ENCODE results near the gene SMIM23. TPM values are rescaled to one million over a fixed set of nuclear protein-coding genes. Genes with fewer than 3 reads are reported as not detected.

SMIM23 gene
- polyA plus RNA-seq, 1 of the 3 experiments (the other 2 are of a cell fraction): not detected

DNA sequence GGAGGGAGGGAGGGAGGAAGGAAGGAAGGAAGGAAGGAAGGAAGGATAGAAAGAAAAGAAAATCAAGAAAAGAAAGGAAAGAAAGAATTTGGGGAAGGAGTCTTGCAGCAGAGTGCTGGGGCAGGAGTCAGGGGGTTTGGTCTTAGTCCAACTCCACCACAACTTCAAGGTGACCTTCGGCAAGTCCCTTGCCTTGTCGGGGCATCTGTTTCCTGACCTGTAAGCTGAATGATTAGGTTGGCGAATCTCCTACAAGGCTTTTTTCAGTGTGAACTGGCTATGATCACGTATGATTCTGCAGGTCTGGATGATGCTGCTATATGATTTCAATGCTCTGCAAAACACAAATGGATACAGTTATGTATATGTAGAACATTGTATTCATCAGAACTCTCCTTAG lies 20.1 kb downstream of the SMIM23 start:
- Histone ChIP-seq H4K20me1 (ENCODE audit: insufficient read depth) (no peaks in the 10 kb centered on the region), H3K79me2 (ENCODE audit: insufficient read depth) (no peaks in the 10 kb centered on the region), H3K4me1 (ENCODE audit: control insufficient read depth in 1 of 2, insufficient read depth in 2 of 2, low read depth in 1 of 2, low read length in 1 of 2) (no peaks in the 10 kb centered on the region), H2AFZ (ENCODE audit: low read depth) (no peak overlapping the region), H3K36me3 (replicated peaks in 1 of 2; ENCODE audit: control insufficient read depth in 1 of 2, insufficient read depth in 2 of 2, low read length in 1 of 2) (no peaks in the 10 kb centered on the region), H3K4me3 (ENCODE audit: low read depth in 2 of 2, low read length in 1 of 2) (no peak overlapping the region), H3K27me3 (ENCODE audit: insufficient read depth) (peaks cover 25% of the 10 kb centered on the region), H3K9me2 (no peaks in the 10 kb centered on the region), H3K9me3 (no peaks in the 10 kb centered on the region), H3K9ac (no peak overlapping the region), H3K4me2 (no peak overlapping the region), H3F3A (replicated peaks; ENCODE audit: insufficient read depth) (no peaks in the 10 kb centered on the region), H3K27ac (ENCODE audit: low read depth in 2 of 2, low read length in 1 of 2) (no peak overlapping the region)
- ChIA-PET CTCF (no interaction called here), POLR2A (no interaction called here)
- no peak for DNase-seq
- TF ChIP-seq YY1 (IDR thresholded peaks at IDR 0.05; ENCODE audit: low read depth): no peak
- no peak for TF ChIP-seq USF2 (IDR thresholded peaks at IDR 0.05; ENCODE audit: borderline replicate concordance, low read depth, low read length)
- TF ChIP-seq IRF3 (IDR thresholded peaks at IDR 0.05; ENCODE audit: low read depth, low read length): no peak
- WGBS (ENCODE audit: low lambda C conversion rate): 58% methylated on average over 4 of the region's 4 CpGs

DNA sequence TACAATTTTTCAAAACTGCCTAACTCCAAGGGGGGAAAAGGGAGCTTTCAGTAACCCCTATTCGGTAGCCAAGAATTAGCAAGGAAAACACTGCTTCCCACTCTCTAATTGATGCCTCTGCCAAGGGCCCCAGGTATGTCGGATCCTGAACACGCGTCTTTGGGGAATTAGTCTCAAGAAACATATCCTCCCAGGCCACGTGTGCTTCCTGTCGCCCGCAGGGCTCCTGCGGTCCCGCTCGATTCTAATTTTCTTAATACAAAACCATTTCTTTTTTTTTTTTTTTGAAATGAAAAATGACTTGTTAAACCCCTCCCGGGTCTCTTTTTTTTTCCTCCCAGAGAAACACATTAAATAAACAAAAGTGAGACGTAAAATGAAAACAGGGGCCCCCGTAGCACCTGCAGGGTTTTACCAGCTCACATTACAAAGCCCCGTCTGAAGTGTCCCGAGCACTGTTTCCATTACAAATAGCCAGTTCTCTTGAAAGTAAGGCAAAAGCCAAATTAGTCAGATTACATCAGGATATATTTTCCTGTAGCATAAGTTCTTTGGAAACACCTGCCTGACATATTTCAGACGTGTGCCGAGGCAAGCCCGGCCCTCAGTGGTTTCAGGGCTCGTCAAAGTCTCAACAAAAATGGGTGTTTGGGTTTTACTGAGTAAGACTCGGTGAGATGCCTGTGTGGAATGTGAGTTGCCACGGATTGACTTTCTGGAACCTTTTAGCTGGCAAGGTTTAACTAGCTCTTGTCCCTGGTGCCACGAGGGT lies 21.5 kb downstream of the SMIM23 start:
- Histone ChIP-seq H3K4me2 (no peak overlapping the region), H3K4me1 (ENCODE audit: control insufficient read depth in 1 of 2, insufficient read depth in 2 of 2, low read depth in 1 of 2, low read length in 1 of 2) (no peaks in the 10 kb centered on the region), H3K9me3 (no peaks in the 10 kb centered on the region), H3K9ac (no peak overlapping the region), H3K9me2 (no peaks in the 10 kb centered on the region), H3F3A (replicated peaks; ENCODE audit: insufficient read depth) (no peaks in the 10 kb centered on the region), H4K20me1 (ENCODE audit: insufficient read depth) (no peaks in the 10 kb centered on the region), H3K27me3 (ENCODE audit: insufficient read depth) (peaks cover 25% of the 10 kb centered on the region), H3K36me3 (replicated peaks in 1 of 2; ENCODE audit: control insufficient read depth in 1 of 2, insufficient read depth in 2 of 2, low read length in 1 of 2) (no peaks in the 10 kb centered on the region), H3K4me3 (ENCODE audit: low read depth in 2 of 2, low read length in 1 of 2) (no peak overlapping the region), H2AFZ (ENCODE audit: low read depth) (no peak overlapping the region), H3K27ac (ENCODE audit: low read depth in 2 of 2, low read length in 1 of 2) (no peak overlapping the region), H3K79me2 (ENCODE audit: insufficient read depth) (no peaks in the 10 kb centered on the region)
- POLR2A ChIA-PET: no interaction called here
- no peak for DNase-seq
- CTCF ChIA-PET: interaction anchor here (0.7 kb wide), 1 partner anchor 31 kb away, joined by 3 read pairs; no protein-coding TSS in a partner anchor
- 34% methylated on average over 22 of the region's 22 CpGs for WGBS (ENCODE audit: low lambda C conversion rate)
- TF ChIP-seq, protein P1, sequence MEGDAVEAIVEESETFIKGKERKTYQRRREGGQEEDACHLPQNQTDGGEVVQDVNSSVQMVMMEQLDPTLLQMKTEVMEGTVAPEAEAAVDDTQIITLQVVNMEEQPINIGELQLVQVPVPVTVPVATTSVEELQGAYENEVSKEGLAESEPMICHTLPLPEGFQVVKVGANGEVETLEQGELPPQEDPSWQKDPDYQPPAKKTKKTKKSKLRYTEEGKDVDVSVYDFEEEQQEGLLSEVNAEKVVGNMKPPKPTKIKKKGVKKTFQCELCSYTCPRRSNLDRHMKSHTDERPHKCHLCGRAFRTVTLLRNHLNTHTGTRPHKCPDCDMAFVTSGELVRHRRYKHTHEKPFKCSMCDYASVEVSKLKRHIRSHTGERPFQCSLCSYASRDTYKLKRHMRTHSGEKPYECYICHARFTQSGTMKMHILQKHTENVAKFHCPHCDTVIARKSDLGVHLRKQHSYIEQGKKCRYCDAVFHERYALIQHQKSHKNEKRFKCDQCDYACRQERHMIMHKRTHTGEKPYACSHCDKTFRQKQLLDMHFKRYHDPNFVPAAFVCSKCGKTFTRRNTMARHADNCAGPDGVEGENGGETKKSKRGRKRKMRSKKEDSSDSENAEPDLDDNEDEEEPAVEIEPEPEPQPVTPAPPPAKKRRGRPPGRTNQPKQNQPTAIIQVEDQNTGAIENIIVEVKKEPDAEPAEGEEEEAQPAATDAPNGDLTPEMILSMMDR (IDR thresholded peaks at IDR 0.05): no peak
- TF ChIP-seq CHD2 (IDR thresholded peaks at IDR 0.05; ENCODE audit: low read length, partially characterized antibody) (no peak), SIN3A (IDR thresholded peaks at IDR 0.05; ENCODE audit: borderline replicate concordance, low read depth, low read length) (no peak), IRF3 (IDR thresholded peaks at IDR 0.05; ENCODE audit: low read depth, low read length) (no peak), NRF1 (IDR thresholded peaks at IDR 0.05; ENCODE audit: low read depth, low read length) (no peak), RAD21 (IDR thresholded peaks at IDR 0.05; ENCODE audit: low read length) (no peak), PBX3 (IDR thresholded peaks at IDR 0.05) (no peak), TEAD4 (IDR thresholded peaks at IDR 0.05; ENCODE audit: borderline replicate concordance, insufficient read depth) (no peak), TCF12 (IDR thresholded peaks at IDR 0.05) (no peak), FOXM1 (IDR thresholded peaks at IDR 0.05; ENCODE audit: low read depth) (no peak), FOXJ3 (CRISPR knock-in tag; IDR thresholded peaks at IDR 0.05) (no peak), RCOR1 (IDR thresholded peaks at IDR 0.05; ENCODE audit: low read length) (no peak), REST (IDR thresholded peaks at IDR 0.05; ENCODE audit: low read depth, low read length) (no peak), GATA2 (CRISPR knock-in tag; IDR thresholded peaks at IDR 0.05) (no peak), NFIC (IDR thresholded peaks at IDR 0.05; ENCODE audit: borderline replicate concordance) (no peak)
